ENCODE results near the gene MET.

Gene MET

DNA sequence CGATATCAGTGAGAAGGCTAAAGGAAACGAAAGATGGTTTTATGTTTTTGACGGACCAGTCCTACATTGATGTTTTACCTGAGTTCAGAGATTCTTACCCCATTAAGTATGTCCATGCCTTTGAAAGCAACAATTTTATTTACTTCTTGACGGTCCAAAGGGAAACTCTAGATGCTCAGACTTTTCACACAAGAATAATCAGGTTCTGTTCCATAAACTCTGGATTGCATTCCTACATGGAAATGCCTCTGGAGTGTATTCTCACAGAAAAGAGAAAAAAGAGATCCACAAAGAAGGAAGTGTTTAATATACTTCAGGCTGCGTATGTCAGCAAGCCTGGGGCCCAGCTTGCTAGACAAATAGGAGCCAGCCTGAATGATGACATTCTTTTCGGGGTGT, 27.7 kb downstream of the MET start:
- DNase-seq (ENCODE audit: low spot score), result no peak
- TF ChIP-seq, protein P1, sequence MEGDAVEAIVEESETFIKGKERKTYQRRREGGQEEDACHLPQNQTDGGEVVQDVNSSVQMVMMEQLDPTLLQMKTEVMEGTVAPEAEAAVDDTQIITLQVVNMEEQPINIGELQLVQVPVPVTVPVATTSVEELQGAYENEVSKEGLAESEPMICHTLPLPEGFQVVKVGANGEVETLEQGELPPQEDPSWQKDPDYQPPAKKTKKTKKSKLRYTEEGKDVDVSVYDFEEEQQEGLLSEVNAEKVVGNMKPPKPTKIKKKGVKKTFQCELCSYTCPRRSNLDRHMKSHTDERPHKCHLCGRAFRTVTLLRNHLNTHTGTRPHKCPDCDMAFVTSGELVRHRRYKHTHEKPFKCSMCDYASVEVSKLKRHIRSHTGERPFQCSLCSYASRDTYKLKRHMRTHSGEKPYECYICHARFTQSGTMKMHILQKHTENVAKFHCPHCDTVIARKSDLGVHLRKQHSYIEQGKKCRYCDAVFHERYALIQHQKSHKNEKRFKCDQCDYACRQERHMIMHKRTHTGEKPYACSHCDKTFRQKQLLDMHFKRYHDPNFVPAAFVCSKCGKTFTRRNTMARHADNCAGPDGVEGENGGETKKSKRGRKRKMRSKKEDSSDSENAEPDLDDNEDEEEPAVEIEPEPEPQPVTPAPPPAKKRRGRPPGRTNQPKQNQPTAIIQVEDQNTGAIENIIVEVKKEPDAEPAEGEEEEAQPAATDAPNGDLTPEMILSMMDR (IDR thresholded peaks at IDR 0.05; ENCODE audit: borderline replicate concordance, control extremely low read depth, extremely low read depth, insufficient read depth, missing control alignments), result no peak
- in situ Hi-C loops (cut with MboI; ENCODE audit: low sequenced_read_pairs, unreplicated experiment), result no loop called here

GRCh38 chr7:116702046-116702785, 30.2 kb downstream of the MET start:
- TF ChIP-seq, protein P1 (IDR thresholded peaks at IDR 0.05; ENCODE audit: borderline replicate concordance, control extremely low read depth, extremely low read depth, insufficient read depth, missing control alignments), result no peak
- in situ Hi-C loops (cut with MboI; ENCODE audit: low sequenced_read_pairs, unreplicated experiment), result no loop called here
- DNase-seq (ENCODE audit: low spot score), result no peak

- TF ChIP-seq, protein P1 (IDR thresholded peaks at IDR 0.05; ENCODE audit: borderline replicate concordance, control extremely low read depth, extremely low read depth, insufficient read depth, missing control alignments), result no peak
- in situ Hi-C loops (cut with MboI; ENCODE audit: low sequenced_read_pairs, unreplicated experiment), result no loop called here
- DNase-seq (ENCODE audit: low spot score), result no peak
These were observed 32.7 kb downstream of the MET start for GRCh38 chr7:116704650-116705228.

DNA sequence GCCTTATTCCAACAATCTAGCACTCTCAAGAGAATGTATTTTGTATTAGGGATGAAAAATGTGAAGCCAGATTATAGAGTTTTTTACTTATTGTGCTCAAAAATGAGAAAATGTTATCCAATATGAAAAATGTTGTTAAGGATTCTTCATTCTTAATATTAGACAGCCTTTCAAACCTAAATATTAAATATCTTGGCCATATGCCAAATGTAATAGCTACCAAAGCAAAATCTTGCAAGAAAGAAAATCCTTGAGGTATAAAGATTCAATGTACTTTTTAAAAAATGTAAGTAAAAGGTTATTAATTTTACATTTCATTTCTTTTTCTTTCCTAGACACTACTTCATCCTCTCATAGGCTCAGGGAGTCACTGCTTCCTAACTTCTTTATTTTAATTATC, 33.4 kb downstream of the MET start:
- no peak for DNase-seq (ENCODE audit: low spot score)
- in situ Hi-C loops (cut with MboI; ENCODE audit: low sequenced_read_pairs, unreplicated experiment), result no loop called here
- TF ChIP-seq, protein P1 (IDR thresholded peaks at IDR 0.05; ENCODE audit: borderline replicate concordance, control extremely low read depth, extremely low read depth, insufficient read depth, missing control alignments), result no peak

DNA sequence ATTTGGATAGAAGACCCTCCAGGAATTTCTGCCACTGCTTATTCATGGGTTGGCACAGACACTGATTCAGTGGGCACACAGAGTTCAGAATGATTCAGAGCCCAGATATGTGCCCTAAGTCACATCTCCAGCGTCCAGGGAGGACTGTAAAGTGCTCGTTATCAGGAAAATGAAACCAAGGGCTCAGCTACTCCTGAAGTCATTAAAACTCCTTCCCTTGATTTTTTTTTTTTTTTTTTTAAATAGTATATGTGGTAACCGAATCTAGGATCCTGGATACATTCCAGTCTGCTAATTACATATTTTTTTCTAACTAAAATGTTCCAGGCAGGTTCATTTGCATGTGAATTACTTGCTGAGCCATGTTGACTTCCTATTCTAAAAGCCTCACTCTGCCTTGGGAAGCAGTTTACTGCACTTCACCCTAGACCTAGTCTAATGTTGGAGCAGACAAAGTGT, 34.7 kb downstream of the MET start:
- in situ Hi-C loops (cut with MboI; ENCODE audit: low sequenced_read_pairs, unreplicated experiment), result no loop called here
- DNase-seq (ENCODE audit: low spot score), result no peak
- TF ChIP-seq, protein P1 (IDR thresholded peaks at IDR 0.05; ENCODE audit: borderline replicate concordance, control extremely low read depth, extremely low read depth, insufficient read depth, missing control alignments), result no peak

DNA sequence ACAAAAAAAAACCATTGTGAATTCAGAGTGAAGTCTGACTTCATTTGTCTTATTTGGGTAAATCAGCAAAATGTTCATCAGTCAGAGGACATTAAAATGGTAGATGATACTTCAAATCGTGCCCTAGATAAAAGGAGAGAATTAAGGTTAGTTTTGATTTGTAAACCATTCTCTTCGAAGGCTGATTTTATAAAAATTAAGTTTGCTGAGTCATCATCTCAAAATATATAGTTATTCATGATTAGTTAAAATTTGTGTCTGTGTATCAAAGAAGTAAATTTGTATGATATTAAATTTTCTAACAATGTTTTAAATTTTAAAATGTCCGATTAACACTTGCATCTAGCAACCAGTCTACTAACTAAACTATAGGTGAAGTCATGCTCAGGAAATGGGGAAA, 35.3 kb downstream of the MET start:
- no peak for DNase-seq (ENCODE audit: low spot score)
- TF ChIP-seq, protein P1 (IDR thresholded peaks at IDR 0.05; ENCODE audit: borderline replicate concordance, control extremely low read depth, extremely low read depth, insufficient read depth, missing control alignments), result no peak
- in situ Hi-C loops (cut with MboI; ENCODE audit: low sequenced_read_pairs, unreplicated experiment), result no loop called here
